CD14-positive monocyte (primary cell): ENCODE results near the gene ASPHD2. TPM values are rescaled to one million over a fixed set of nuclear protein-coding genes. Genes with fewer than 3 reads are reported as not detected.

Source experiments
- DNase-seq, 3 donors: peaks; one replicate each; pipeline ENCODE4 v3.0.0-alpha.2; 2011 to 2022
- H2AFZ ChIP-seq: 2 replicates; pipeline ENCODE4 v1.6.0; 2012; ENCODE audit warnings: mild to moderate bottlenecking, low read depth, low read length, inconsistent platforms; ENCODE audit not compliant: insufficient read depth, poor library complexity, severe bottlenecking
- H3K27ac ChIP-seq, 2 donors: 1 replicate in 1 of 2; 2 replicates in 1 of 2; pipeline ENCODE4 v1.5.1; 2012 to 2013; ENCODE audit warnings: low read length in 2 of 2, control low read depth in 1 of 2, inconsistent platforms in 1 of 2, low read depth in 1 of 2, mild to moderate bottlenecking in 1 of 2
- H3K27me3 ChIP-seq, 2 donors: one replicate each; pipeline versions ENCODE4 v1.6.0 to v1.6.1; 2011 to 2013; ENCODE audit warnings: low read length in 2 of 2; ENCODE audit not compliant: control insufficient read depth in 2 of 2, insufficient read depth in 2 of 2
- H3K36me3 ChIP-seq, 2 donors: replicated peaks in 1 of 2; 1 replicate in 1 of 2; 2 replicates in 1 of 2; pipeline versions ENCODE4 v1.5.1 to v1.6.1; 2012 to 2013; ENCODE audit warnings: low read length in 2 of 2, control low read depth in 1 of 2, inconsistent platforms in 1 of 2, mild to moderate bottlenecking in 1 of 2; ENCODE audit not compliant: insufficient read depth in 2 of 2, control insufficient read depth in 1 of 2
- H3K4me1 ChIP-seq, 2 donors: 1 replicate in 1 of 2; 2 replicates in 1 of 2; pipeline versions ENCODE4 v1.5.1 to v1.6.1; 2012 to 2013; ENCODE audit warnings: low read length in 2 of 2, control low read depth in 1 of 2, inconsistent platforms in 1 of 2, mild to moderate bottlenecking in 1 of 2, moderate library complexity in 1 of 2; ENCODE audit not compliant: insufficient read depth in 2 of 2, control insufficient read depth in 1 of 2
- H3K4me2 ChIP-seq: replicated peaks from 2 replicates; pipeline ENCODE3; 2012; ENCODE audit warnings: low read length, moderate library complexity, mild to moderate bottlenecking; ENCODE audit not compliant: poor library complexity, severe bottlenecking; ENCODE audit errors: extremely low read depth
- H3K4me3 ChIP-seq, 3 experiments: fragments of 200-600 bp in 1 of 3; sonication (generic) in 1 of 3; replicated peaks in 1 of 3; 1 replicate in 2 of 3; 2 replicates in 1 of 3; pipeline ENCODE4 v1.5.1; 2011 to 2013; ENCODE audit warnings: low read length in 3 of 3, mild to moderate bottlenecking in 3 of 3, control low read depth in 2 of 3, low read depth in 2 of 3, inconsistent platforms in 1 of 3, moderate library complexity in 1 of 3
- H3K79me2 ChIP-seq: 2 replicates; pipeline ENCODE4 v1.6.0; 2012; ENCODE audit warnings: mild to moderate bottlenecking, control low read depth, inconsistent platforms, low read length, moderate library complexity; ENCODE audit not compliant: insufficient read depth
- H3K9ac ChIP-seq: 2 replicates; pipeline ENCODE4 v1.6.0; 2017; ENCODE audit warnings: low read length, mild to moderate bottlenecking; ENCODE audit not compliant: insufficient read depth, poor library complexity, severe bottlenecking
- H3K9me3 ChIP-seq, 2 donors: replicated peaks in 1 of 2; 1 replicate in 1 of 2; 2 replicates in 1 of 2; pipeline versions ENCODE4 v1.5.1 to v1.6.1; 2012 to 2013; ENCODE audit warnings: low read length in 2 of 2, control low read depth in 1 of 2; ENCODE audit not compliant: control insufficient read depth in 1 of 2, insufficient read depth in 1 of 2
- H4K20me1 ChIP-seq: 2 replicates; pipeline ENCODE4 v1.6.0; 2012; ENCODE audit warnings: mild to moderate bottlenecking, low read length, control low read depth, moderate library complexity; ENCODE audit not compliant: insufficient read depth
- H3K27ac Mint-ChIP-seq, 7 donors: one replicate each; pipeline ENCODE4 v1.8.0; 2020; ENCODE audit warnings: mild to moderate bottlenecking in 7 of 7, mixed read lengths in 7 of 7, moderate library complexity in 6 of 7, inconsistent platforms in 2 of 7
- H3K27me3 Mint-ChIP-seq, 3 donors: one replicate each; pipeline ENCODE4 v1.8.0; 2021 to 2022; ENCODE audit warnings: low read depth in 3 of 3, mild to moderate bottlenecking in 3 of 3, mixed read lengths in 3 of 3, moderate library complexity in 3 of 3, inconsistent platforms in 1 of 3
- H3K36me3 Mint-ChIP-seq, 2 donors: one replicate each; pipeline ENCODE4 v1.8.0; 2020; ENCODE audit warnings: mixed read lengths in 2 of 2, inconsistent platforms in 1 of 2, mild to moderate bottlenecking in 1 of 2
- H3K4me1 Mint-ChIP-seq: one replicate; pipeline ENCODE4 v1.8.0; 2020; ENCODE audit warnings: mild to moderate bottlenecking, mixed read lengths
- H3K4me3 Mint-ChIP-seq, 2 donors: one replicate each; pipeline ENCODE4 v1.8.0; 2020; ENCODE audit warnings: mild to moderate bottlenecking in 2 of 2, mixed read lengths in 2 of 2, moderate library complexity in 1 of 2
- H3K9me3 Mint-ChIP-seq, 7 donors: one replicate each; pipeline ENCODE4 v1.8.0; 2020 to 2022; ENCODE audit warnings: mixed read lengths in 7 of 7, mild to moderate bottlenecking in 6 of 7, moderate library complexity in 6 of 7, inconsistent platforms in 2 of 7
- WGBS: methylation state at CpG from one replicate; pipeline ENCODE4 v1.1.5; 2013; ENCODE audit warnings: missing lambda C conversion rate; ENCODE audit not compliant: insufficient coverage; 5-methylcytosine and 5-hydroxymethylcytosine counted together
- intact Hi-C, 2 donors: fragments of 100-400 bp; cut with micrococcal nuclease; formaldehyde crosslinking; loops; one replicate each; pipeline versions ENCODE4 v1.15.0 to v1.15.1; 2023
- polyA plus RNA-seq, 3 donors: library from polyadenylated mRNA; depleted of rRNA in 1 of 3; unstranded in 2 of 3; stranded (reverse) in 1 of 3; fragments of 300-500 nt in 2 of 3; fragments of >200 nt in 1 of 3; fragmentation: Illumina TruSeq in 2 of 3; gene quantifications; 1 replicate in 2 of 3; 2 replicates in 1 of 3; pipeline ENCODE4 v1.2.3, GENCODE V29; 2012 to 2021
- TF ChIP-seq, protein P1 (sequence below): fragments of 200-600 bp; IDR thresholded peaks from one replicate; pipeline ENCODE4 v1.8.0; 2022; ENCODE audit warnings: antibody characterized with exemption, mild to moderate bottlenecking

ASPHD2 gene
- polyA plus RNA-seq, 3 donors, result 2.6 to 6.2 (median 4.1) TPM

DNA sequence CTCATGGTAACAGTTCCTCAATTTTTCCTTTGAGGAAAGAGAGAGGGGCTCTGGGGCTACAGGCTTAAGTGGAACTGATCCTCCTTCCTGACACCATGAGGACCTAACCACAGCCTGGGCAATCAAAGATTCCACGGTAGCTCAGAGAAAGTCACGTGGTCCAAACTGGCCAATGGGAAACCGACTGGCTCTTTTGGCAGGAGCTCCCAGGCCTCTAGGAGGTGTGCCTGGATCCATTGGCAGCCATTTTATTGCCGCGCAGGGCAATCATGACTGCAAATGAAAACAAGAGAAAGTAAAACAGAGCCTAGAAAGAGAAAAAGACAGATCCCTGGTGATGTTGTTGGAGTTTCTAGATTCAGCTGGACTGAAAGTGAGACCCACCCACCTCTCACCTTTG is 27.3 kb upstream of the ASPHD2 start:
- H3K27ac ChIP-seq, result no peak overlapping the region
- 69% methylated on average over 3 of the region's 5 CpGs for WGBS
- H3K4me3 ChIP-seq, result no peak overlapping the region
- no peaks in the 10 kb centered on the region for H4K20me1 ChIP-seq
- peaks cover 21 to 27% of the 10 kb centered on the region in 2 donors for H3K4me1 ChIP-seq
- Mint-ChIP-seq H3K27me3 (peaks cover 0 to 5% (median 1%) of the 10 kb centered on the region in 3 donors), H3K27ac (no peak overlapping the region), H3K4me1 (peaks cover 25% of the 10 kb centered on the region), H3K36me3 (no peaks in the 10 kb centered on the region), H3K9me3 (peaks cover 0 to 3% (median 0%) of the 10 kb centered on the region in 7 donors), H3K4me3 (no peak overlapping the region)
- intact Hi-C loops, result no loop called here
- H3K9ac ChIP-seq, result no peak overlapping the region
- no peaks in the 10 kb centered on the region for H3K27me3 ChIP-seq
- H3K79me2 ChIP-seq, result no peaks in the 10 kb centered on the region
- DNase-seq, result no peak
- H3K36me3 ChIP-seq, result no peaks in the 10 kb centered on the region
- peak overlapping the region; percentile 31 for H2AFZ ChIP-seq
- H3K4me2 ChIP-seq, result no peak overlapping the region
- TF ChIP-seq, protein P1, sequence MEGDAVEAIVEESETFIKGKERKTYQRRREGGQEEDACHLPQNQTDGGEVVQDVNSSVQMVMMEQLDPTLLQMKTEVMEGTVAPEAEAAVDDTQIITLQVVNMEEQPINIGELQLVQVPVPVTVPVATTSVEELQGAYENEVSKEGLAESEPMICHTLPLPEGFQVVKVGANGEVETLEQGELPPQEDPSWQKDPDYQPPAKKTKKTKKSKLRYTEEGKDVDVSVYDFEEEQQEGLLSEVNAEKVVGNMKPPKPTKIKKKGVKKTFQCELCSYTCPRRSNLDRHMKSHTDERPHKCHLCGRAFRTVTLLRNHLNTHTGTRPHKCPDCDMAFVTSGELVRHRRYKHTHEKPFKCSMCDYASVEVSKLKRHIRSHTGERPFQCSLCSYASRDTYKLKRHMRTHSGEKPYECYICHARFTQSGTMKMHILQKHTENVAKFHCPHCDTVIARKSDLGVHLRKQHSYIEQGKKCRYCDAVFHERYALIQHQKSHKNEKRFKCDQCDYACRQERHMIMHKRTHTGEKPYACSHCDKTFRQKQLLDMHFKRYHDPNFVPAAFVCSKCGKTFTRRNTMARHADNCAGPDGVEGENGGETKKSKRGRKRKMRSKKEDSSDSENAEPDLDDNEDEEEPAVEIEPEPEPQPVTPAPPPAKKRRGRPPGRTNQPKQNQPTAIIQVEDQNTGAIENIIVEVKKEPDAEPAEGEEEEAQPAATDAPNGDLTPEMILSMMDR, result no peak
- H3K9me3 ChIP-seq, result no peaks in the 10 kb centered on the region

DNA sequence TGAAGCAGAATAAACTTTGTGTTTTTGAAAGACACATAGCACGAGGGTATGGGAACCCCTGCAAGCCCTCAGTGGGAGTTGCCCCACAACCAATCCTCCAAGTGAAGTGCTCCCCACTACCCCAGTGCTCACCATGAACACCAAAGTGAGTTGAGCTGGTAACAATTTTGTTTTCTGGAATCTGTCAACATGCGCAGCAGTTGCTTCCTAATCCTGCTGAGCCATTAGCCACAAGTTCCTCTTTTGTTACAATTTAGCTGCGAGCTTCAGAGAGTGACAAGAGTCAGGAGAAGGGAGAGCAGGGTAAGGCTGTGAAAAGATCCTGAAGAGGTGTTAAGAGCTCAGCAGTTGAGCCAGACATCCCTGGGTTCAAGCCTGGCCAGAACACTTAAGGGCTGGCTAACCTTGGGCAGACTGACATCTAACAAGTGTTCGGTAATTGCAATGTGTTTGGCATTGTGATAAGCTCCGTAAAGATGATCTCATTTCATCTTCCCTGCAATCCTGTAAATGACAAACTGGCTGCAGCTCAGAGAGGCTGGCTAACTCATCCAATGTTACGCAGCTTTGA is 24.1 kb upstream of the ASPHD2 start:
- Mint-ChIP-seq H3K4me1 (peaks cover 35% of the 10 kb centered on the region), H3K27me3 (peaks cover 0 to 9% (median 1%) of the 10 kb centered on the region in 3 donors), H3K36me3 (no peaks in the 10 kb centered on the region), H3K4me3 (peak overlapping the region; percentile 34 to 91), H3K27ac (peak overlapping the region; percentile 20 to 88 (median 82)), H3K9me3 (peaks cover 0 to 3% (median 2%) of the 10 kb centered on the region in 7 donors)
- intact Hi-C loops, result no loop called here
- Histone ChIP-seq H3K9ac (peak overlapping the region; percentile 16), H3K4me2 (peak overlapping the region; percentile 63), H3K9me3 (no peaks in the 10 kb centered on the region), H3K27me3 (no peaks in the 10 kb centered on the region), H2AFZ (peak overlapping the region; percentile 62), H3K4me3 (peak overlapping the region in 1 of 3 experiments; percentile 45), H3K36me3 (no peaks in the 10 kb centered on the region), H3K27ac (peak overlapping the region in 1 of 2 donors; percentile 50), H3K4me1 (peaks cover 26 to 27% of the 10 kb centered on the region in 2 donors), H4K20me1 (no peaks in the 10 kb centered on the region), H3K79me2 (no peaks in the 10 kb centered on the region)
- TF ChIP-seq, protein P1, result no peak
- 0% methylated on average over 2 of the region's 6 CpGs for WGBS
- DNase-seq, result peak; percentile 56 to 72 (median 56)
